Effector CD8-positive, alpha-beta T cell (primary cell): ENCODE data around the gene ATP6V1G2.
"Not testable (repeated sequence)": the region's sequence is repeated elsewhere in the genome, so short reads cannot be mapped to it uniquely, and the experiment has no call there.

Experiments used
- DNase-seq: peaks from one replicate; lab custom pipeline; 2025; lab: John Stamatoyannopoulos, UW

ATP6V1G2 gene

DNA sequence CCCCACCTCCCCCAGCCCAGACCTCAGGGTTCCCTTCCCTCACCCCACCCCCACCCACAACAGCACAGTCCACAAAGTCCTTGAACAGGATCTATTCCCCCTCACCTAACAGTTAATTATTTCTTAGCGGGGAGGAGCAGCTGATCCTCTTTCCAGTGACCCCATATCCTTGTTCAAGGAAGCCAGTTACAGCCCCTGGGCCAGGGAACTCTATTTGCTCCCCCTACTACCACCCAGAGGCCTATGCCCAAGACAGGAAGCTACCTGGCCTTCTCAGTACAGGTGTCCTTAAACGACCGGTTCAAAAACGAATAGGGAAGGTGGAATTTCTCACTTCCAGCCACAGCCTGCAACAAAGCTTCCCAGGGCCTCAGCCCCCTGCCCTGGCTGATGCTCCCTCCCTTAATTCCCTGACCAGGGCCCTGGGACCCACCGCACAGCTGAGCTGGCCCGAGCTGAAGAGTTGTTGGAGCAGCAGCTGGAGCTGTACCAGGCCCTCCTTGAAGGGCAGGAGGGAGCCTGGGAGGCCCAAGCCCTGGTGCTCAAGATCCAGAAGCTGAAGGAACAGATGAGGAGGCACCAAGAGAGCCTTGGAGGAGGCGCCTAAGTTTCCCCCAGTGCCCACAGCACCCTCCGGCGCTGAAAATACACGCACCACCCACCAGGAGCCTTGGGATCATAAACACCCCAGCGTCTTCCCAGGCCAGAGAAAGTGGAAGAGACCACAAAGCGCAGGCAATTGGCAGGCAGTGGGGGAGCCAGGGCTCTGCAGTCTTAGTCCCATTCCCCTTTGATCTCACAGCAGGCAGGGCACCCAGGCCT lies 16.9 kb downstream of the ATP6V1G2 start:
- no peak for DNase-seq

- DNase-seq: no peak
Observed at GRCh38 chr6:31528821-31529328, 17.5 kb downstream of the ATP6V1G2 start, which contains the start of gene MCCD1. Gene MCCD1 (plus strand): TSS chr6:31528962. CDS start chr6:31529015, 53 bp downstream.

- no peak for DNase-seq
Observed at GRCh38 chr6:31528307-31528777, 18.1 kb downstream of the ATP6V1G2 start.

DNA sequence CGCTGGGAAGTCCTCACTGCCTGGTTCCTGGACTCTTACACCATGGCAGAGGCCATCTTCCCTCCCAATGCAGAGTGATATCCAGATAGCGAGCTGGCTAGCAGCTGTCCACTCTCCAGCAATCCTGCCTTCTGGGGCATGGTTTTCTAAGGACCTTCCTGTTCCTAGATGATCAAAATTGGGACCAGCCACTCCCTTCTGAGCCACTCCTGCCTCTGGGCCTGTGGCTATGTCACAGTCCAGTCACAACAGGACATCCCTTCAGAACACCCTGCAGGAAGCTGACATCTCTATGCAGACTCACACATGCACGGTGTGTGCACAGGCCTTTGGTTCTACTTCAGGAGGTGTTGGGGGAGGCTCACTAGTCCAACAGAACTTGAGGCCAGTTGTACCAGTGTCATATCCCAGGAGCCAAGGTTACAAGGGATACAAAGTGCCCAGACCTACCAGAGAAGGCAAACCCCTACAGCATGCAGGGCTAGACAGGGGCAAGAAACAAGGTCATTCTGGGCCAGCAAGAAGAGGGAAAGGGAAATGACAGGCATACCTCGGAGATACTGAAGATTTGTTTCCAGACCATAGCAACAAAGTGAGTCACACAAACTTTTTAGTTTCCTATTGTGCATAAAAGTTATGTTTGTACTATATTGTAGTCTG lies 20.3 kb downstream of the ATP6V1G2 start:
- DNase-seq: no peak

DNA sequence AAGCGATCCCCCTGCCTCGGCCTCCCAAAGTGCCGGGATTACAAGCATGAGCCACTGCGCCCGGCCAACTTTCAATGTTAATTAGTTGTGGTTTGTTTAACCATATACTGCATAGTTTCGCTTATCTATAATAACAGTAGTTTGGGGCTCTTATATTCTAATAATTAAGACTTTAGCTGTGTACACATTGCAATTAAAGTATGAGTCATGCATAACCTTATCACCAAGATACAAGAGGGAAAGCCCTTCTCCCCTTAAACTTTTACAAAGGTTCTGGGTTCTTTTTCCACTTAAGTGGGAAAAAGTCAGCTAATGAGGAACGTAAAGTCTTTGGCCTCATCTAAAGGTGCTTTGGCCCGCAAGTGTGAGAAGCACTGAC lies 20.9 kb downstream of the ATP6V1G2 start:
- no peak for DNase-seq

- DNase-seq: no peak
Observed at GRCh38 chr6:31521835-31522234, 24.6 kb downstream of the ATP6V1G2 start.

- no peak for DNase-seq
Observed at GRCh38 chr6:31513456-31514165, 32.8 kb downstream of the ATP6V1G2 start.

DNA sequence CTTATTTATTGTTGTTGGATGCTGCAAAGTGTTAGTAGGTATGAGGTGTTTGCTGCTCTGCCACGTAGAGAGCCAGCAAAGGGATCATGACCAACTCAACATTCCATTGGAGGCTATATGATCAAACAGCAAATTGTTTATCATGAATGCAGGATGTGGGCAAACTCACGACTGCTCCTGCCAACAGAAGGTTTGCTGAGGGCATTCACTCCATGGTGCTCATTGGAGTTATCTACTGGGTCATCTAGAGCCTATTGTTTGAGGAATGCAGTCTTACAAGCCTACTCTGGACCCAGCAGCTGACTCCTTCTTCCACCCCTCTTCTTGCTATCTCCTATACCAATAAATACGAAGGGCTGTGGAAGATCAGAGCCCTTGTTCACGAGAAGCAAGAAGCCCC lies 36.4 kb downstream of the ATP6V1G2 start:
- DNase-seq: no peak

- DNase-seq: not testable (repeated sequence)
Observed at GRCh38 chr6:31509036-31509435, 37.4 kb downstream of the ATP6V1G2 start.

DNA sequence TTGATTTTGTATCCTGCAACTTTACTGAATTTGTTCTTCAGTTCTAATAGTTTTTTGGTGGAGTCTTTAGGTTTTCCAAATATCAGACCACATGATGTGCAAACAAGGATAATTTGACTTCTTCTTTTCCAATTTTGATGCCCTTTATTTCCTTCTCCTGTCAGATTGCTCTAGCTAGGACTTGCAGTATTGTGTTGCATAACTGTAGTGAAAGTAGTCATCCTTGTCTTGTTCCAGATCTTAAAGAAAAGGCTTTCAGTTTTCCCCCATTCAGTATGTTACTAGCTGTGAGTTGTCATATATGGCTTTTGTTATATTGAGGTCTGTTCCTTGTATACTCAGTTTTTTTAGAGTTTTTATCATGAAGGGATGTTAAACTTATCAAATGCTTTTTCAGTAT lies 43.8 kb downstream of the ATP6V1G2 start:
- no peak for DNase-seq

GRCh38 chr6:31499648-31500047 lies 46.8 kb downstream of the ATP6V1G2 start:
- DNase-seq: not testable (repeated sequence)

GRCh38 chr6:31498748-31499147 lies 47.7 kb downstream of the ATP6V1G2 start:
- DNase-seq: no peak

DNA sequence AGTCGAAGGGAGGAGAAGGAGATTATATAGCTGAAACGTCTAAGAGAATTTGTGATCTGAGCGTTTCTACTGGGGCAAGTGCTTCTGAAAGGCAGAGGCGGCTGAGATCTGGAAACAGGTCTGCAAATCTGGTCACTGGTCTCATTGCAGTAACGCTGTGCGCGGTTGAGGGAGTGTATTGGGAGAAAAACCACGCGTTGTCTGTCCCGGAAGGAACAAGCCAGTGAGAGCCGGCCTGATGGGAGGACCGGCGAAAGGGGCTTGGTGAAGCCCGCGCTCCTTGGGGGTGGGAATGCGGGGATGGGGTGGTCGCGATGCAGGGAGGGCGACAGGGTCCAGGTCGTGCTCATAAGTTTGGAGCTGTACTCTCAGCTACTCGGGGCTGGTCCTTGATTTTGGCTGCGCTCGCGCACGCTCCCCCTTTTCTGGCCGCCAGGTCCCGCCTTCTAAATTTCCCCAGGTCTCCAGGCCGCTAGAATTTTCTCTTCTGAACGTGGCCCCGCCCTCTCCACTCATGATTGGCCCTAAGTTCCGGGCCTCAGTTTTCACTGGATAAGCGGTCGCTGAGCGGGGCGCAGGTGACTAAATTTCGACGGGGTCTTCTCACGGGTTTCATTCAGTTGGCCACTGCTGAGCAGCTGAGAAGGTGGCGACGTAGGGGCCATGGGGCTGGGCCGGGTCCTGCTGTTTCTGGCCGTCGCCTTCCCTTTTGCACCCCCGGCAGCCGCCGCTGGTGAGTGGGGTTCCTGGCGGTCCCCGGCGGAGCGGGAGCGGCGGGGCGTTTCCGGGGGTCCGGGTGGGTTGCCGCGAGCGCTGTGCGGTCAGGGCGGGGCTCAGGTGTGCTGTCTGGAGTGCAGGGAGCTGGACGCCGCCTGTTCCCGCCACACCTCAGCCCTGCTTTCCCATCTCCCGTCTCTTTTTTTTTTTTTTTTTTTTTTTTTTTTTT lies 48.6 kb downstream of the ATP6V1G2 start, which contains the start of gene MICB:
TSS of gene MICB (plus strand) at position 615 of the 946 bp plus-strand sequence. CDS start at position 664, 49 bp downstream.
- DNase-seq: peak; percentile 85

- not testable (repeated sequence) for DNase-seq
Observed at GRCh38 chr6:31496826-31497225, 49.6 kb downstream of the ATP6V1G2 start.

DNA sequence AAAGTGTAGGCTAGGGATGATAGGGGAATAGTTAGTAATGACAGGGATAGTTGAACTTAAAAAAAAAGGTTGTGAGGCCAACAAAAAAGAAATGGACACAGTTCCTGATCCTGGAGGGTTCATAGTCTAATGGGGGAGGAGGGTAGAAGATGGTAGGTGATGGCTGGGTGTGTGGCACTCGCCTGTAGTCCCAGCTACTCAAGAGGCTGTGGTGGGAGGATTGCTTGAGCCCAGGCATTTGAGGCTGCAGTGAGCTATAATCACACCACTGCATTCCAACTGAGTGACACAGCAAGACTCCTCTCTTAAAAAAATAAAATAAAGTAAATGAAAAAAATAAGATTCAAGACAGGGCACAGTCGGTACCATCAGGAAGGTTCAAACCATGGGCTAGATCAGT lies 50.8 kb downstream of the ATP6V1G2 start:
- DNase-seq: no peak
